CD4-positive, alpha-beta T cell treated with Interleukin-4 for 4 hours (primary cell): Measurements from ENCODE around the gene ACTBL2.
"Not testable (repeated sequence)": the region's sequence is repeated elsewhere in the genome, so short reads cannot be mapped to it uniquely, and the experiment has no call there.

ENCODE experiments used
- DNase-seq: peaks from one replicate; pipeline ENCODE4 v3.0.0-alpha.2; 2020

Gene ACTBL2

GRCh38 chr5:57494104-57495098 is 11.8 kb upstream of the ACTBL2 start:
- DNase-seq = peak; percentile 59

- DNase-seq = no peak
Measured at GRCh38 chr5:57493034-57493433, 10.4 kb upstream of the ACTBL2 start.

GRCh38 chr5:57492632-57493031 is 10.0 kb upstream of the ACTBL2 start:
- no peak for DNase-seq

- no peak for DNase-seq
Measured at GRCh38 chr5:57491369-57491965, 8.9 kb upstream of the ACTBL2 start.

- no peak for DNase-seq
Measured at GRCh38 chr5:57488215-57488955, 5.8 kb upstream of the ACTBL2 start.

GRCh38 chr5:57486027-57486602 is 3.5 kb upstream of the ACTBL2 start:
- no peak for DNase-seq

GRCh38 chr5:57478826-57479225 is 3.8 kb downstream of the ACTBL2 start:
- DNase-seq = no peak

- DNase-seq = no peak
Measured at GRCh38 chr5:57476601-57477056, 6.0 kb downstream of the ACTBL2 start.

- no peak for DNase-seq
Measured at GRCh38 chr5:57470339-57470738, 12.3 kb downstream of the ACTBL2 start.

- DNase-seq = no peak
Measured at GRCh38 chr5:57468481-57469163, 14.0 kb downstream of the ACTBL2 start.

GRCh38 chr5:57466544-57466943 is 16.1 kb downstream of the ACTBL2 start:
- no peak for DNase-seq

GRCh38 chr5:57460056-57460455 is 22.6 kb downstream of the ACTBL2 start:
- not testable (repeated sequence) for DNase-seq

GRCh38 chr5:57458443-57458842 is 24.2 kb downstream of the ACTBL2 start:
- DNase-seq = no peak

- DNase-seq = no peak
Measured at GRCh38 chr5:57456531-57457135, 26.0 kb downstream of the ACTBL2 start.

- no peak for DNase-seq
Measured at GRCh38 chr5:57455511-57456455, 26.8 kb downstream of the ACTBL2 start.

GRCh38 chr5:57454896-57455295 is 27.7 kb downstream of the ACTBL2 start:
- DNase-seq = no peak

- no peak for DNase-seq
Measured at GRCh38 chr5:57453728-57454127, 28.9 kb downstream of the ACTBL2 start.

- no peak for DNase-seq
Measured at GRCh38 chr5:57452885-57453284, 29.7 kb downstream of the ACTBL2 start.

GRCh38 chr5:57450991-57451876 is 31.4 kb downstream of the ACTBL2 start:
- no peak for DNase-seq

- DNase-seq = no peak
Measured at GRCh38 chr5:57448751-57449150, 33.9 kb downstream of the ACTBL2 start.
